Measurements from ENCODE around the gene ATG7.

DNA sequence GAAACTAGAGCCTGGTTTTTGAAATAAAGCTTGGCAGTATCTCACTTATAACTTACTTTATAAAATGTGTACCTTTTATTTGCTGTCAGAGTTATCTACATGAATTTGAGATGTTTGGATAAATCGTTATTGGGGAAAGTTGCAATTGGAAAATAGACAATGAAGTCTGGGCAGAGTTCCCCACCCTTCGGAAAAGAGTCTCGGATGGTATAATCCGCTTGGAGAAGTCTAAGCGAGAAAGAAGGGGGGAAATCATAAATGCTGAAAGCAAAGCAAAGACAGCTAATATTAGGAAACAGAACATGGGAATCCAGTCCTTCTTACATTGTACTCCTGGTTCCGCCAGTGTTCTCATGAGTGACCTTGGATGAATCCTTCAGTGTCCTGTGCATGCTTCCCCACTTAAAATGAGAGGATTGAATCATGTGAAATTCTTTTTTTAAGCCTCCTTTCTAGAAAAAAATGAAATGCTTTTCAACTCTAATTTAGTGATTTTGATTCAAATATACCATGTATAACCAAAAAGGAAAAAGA lies 162.4 kb downstream of the ATG7 start:
- TF ChIP-seq, protein P1, sequence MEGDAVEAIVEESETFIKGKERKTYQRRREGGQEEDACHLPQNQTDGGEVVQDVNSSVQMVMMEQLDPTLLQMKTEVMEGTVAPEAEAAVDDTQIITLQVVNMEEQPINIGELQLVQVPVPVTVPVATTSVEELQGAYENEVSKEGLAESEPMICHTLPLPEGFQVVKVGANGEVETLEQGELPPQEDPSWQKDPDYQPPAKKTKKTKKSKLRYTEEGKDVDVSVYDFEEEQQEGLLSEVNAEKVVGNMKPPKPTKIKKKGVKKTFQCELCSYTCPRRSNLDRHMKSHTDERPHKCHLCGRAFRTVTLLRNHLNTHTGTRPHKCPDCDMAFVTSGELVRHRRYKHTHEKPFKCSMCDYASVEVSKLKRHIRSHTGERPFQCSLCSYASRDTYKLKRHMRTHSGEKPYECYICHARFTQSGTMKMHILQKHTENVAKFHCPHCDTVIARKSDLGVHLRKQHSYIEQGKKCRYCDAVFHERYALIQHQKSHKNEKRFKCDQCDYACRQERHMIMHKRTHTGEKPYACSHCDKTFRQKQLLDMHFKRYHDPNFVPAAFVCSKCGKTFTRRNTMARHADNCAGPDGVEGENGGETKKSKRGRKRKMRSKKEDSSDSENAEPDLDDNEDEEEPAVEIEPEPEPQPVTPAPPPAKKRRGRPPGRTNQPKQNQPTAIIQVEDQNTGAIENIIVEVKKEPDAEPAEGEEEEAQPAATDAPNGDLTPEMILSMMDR (IDR thresholded peaks at IDR 0.05): no peak
- TF ChIP-seq POLR2AphosphoS5 (IDR thresholded peaks at IDR 0.05) (no peak), POLR2A (IDR thresholded peaks at IDR 0.05; ENCODE audit: low read depth) (no peak), EP300 (IDR thresholded peaks at IDR 0.05) (no peak)
